PC-3 (cell line): ENCODE data around the gene FOXO1. TPM values are rescaled to one million over a fixed set of nuclear protein-coding genes. Genes with fewer than 3 reads are reported as not detected.

Source experiments
- ATAC-seq: fragments of 200-7000 bp; cut with Tn5 transposase; 2 replicates; pipeline ENCODE4 v1.9.1; 2020; ENCODE audit warnings: mild to moderate bottlenecking, moderate library complexity
- BruUV-seq: library from RNA; stranded (reverse); fragments of 400-500 nt; replicated peaks from 2 replicates; lab custom pipeline; 2021; lab: Mats Ljungman, UMichigan
- CTCF ChIA-PET: fragments of 300-600 bp; sonication (Branson Sonifier 250); formaldehyde crosslinking; loops from one replicate; lab custom pipeline; 2022; ENCODE audit warnings: antibody characterized with exemption; lab: Charles Lee
- POLR2A ChIA-PET: fragments of 300-600 bp; sonication (Branson Sonifier 250); formaldehyde crosslinking; loops from one replicate; lab custom pipeline; 2022; ENCODE audit warnings: antibody characterized with exemption; ENCODE audit not compliant: unreplicated experiment; lab: Charles Lee
- DNase-seq: peaks from one replicate; pipeline ENCODE4 v3.0.0-alpha.2; 2015
- H2AFZ ChIP-seq: fragments of 300-600 bp; sonication (generic); 2 replicates; pipeline ENCODE4 v1.6.0; 2016; ENCODE audit warnings: antibody characterized with exemption, low read length
- H3F3A ChIP-seq: fragments of 300-600 bp; sonication (generic); one replicate; pipeline ENCODE4 v1.6.0; 2017; ENCODE audit warnings: antibody characterized with exemption, low read length, control low read depth, mild to moderate bottlenecking; ENCODE audit not compliant: unreplicated experiment
- H3K27ac ChIP-seq: fragments of 300-600 bp; sonication (generic); 2 replicates; pipeline ENCODE4 v1.5.1; 2016; ENCODE audit warnings: mild to moderate bottlenecking, low read length
- H3K27me3 ChIP-seq: fragments of 300-600 bp; sonication (generic); 2 replicates; pipeline ENCODE4 v1.6.1; 2016; ENCODE audit warnings: low read length, mixed read lengths
- H3K36me3 ChIP-seq: fragments of 300-600 bp; sonication (generic); 2 replicates; pipeline ENCODE4 v1.6.1; 2016; ENCODE audit warnings: low read depth, mixed run types, low read length, mixed read lengths
- H3K4me1 ChIP-seq: fragments of 300-600 bp; sonication (generic); 2 replicates; pipeline ENCODE4 v1.5.1; 2016; ENCODE audit warnings: low read length; ENCODE audit not compliant: insufficient read depth
- H3K4me2 ChIP-seq: fragments of 300-600 bp; sonication (generic); 2 replicates; pipeline ENCODE4 v1.6.0; 2016; ENCODE audit warnings: low read length
- H3K4me3 ChIP-seq: fragments of 300-600 bp; sonication (generic); 2 replicates; pipeline ENCODE4 v1.5.1; 2016; ENCODE audit warnings: mild to moderate bottlenecking, low read length, mixed read lengths
- H3K79me2 ChIP-seq: fragments of 300-600 bp; sonication (generic); 2 replicates; pipeline ENCODE4 v1.6.1; 2017; ENCODE audit warnings: low read length, mixed read lengths
- H3K9ac ChIP-seq: fragments of 300-600 bp; sonication (generic); 2 replicates; pipeline ENCODE4 v1.6.0; 2016; ENCODE audit warnings: mild to moderate bottlenecking, low read length
- H3K9me2 ChIP-seq: fragments of 300-600 bp; sonication (generic); replicated peaks from 2 replicates; pipeline ENCODE4 v1.6.1; 2016; ENCODE audit warnings: mixed run types, low read length, mixed read lengths
- H3K9me3 ChIP-seq: fragments of 300-600 bp; sonication (generic); 2 replicates; pipeline ENCODE4 v1.6.1; 2016; ENCODE audit warnings: low read length, mixed read lengths
- H4K20me1 ChIP-seq: fragments of 300-600 bp; sonication (generic); 2 replicates; pipeline ENCODE4 v1.6.1; 2016; ENCODE audit warnings: low read length, mixed read lengths
- EZH2 ChIP-seq: fragments of 300-600 bp; sonication (generic); IDR thresholded peaks from one replicate; pipeline ENCODE4 v1.6.1; 2017; ENCODE audit warnings: antibody characterized with exemption, mild to moderate bottlenecking, low read length; ENCODE audit not compliant: unreplicated experiment
- EZH2phosphoT487 ChIP-seq: fragments of 300-600 bp; sonication (generic); IDR thresholded peaks from 2 replicates; pipeline ENCODE4 v1.6.1; 2018; ENCODE audit warnings: mild to moderate bottlenecking, antibody characterized with exemption, low read length, borderline replicate concordance
- intact Hi-C: fragments of 100-400 bp; cut with micrococcal nuclease; formaldehyde crosslinking; loops from 2 replicates; pipeline ENCODE4 v1.9.0; 2023
- total RNA-seq: library from RNA; depleted of rRNA; stranded (reverse); fragments of >200 nt; gene quantifications from 2 replicates; pipeline ENCODE4 v1.2.3, GENCODE V29; 2014
- TF ChIP-seq, protein P1 (sequence below): fragments of 300-600 bp; sonication (generic); conservative IDR thresholded peaks from 2 replicates; pipeline ENCODE4 v1.5.1; 2017; ENCODE audit warnings: antibody characterized with exemption, low read depth, mild to moderate bottlenecking, low read length

The FOXO1 gene
- total RNA-seq, 1 experiment from 2014 or later = 2.7 TPM

DNA sequence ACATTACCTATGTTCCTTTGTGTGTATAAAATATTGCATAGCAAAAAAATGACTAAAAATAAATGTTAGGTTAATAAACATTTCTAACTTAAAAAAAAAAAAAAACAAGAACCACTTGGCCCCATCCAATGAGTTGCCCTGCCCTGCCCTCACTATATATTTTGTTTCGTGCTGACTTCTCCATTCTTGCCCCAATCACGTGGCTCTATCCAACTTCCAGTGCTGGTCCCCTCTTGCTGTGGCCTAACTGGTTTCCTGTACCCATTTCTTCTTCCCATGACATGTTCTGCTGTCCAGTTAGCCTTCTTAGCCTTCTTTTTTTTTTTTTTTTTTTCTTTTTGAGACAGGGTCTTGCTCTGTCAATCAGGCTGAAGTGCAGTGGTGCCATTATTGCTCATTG, 151.6 kb downstream of the FOXO1 start:
- no peak overlapping the region for H2AFZ ChIP-seq
- H3K79me2 ChIP-seq = no peaks in the 10 kb centered on the region
- H3K9me2 ChIP-seq = no peaks in the 10 kb centered on the region
- BruUV-seq = no TSS peak
- H3K9me3 ChIP-seq = no peaks in the 10 kb centered on the region
- ChIA-PET CTCF (no interaction called here), POLR2A (no interaction called here)
- no peaks in the 10 kb centered on the region for H3K4me1 ChIP-seq
- no peak for TF ChIP-seq EZH2
- no peak for TF ChIP-seq EZH2phosphoT487
- TF ChIP-seq, protein P1, sequence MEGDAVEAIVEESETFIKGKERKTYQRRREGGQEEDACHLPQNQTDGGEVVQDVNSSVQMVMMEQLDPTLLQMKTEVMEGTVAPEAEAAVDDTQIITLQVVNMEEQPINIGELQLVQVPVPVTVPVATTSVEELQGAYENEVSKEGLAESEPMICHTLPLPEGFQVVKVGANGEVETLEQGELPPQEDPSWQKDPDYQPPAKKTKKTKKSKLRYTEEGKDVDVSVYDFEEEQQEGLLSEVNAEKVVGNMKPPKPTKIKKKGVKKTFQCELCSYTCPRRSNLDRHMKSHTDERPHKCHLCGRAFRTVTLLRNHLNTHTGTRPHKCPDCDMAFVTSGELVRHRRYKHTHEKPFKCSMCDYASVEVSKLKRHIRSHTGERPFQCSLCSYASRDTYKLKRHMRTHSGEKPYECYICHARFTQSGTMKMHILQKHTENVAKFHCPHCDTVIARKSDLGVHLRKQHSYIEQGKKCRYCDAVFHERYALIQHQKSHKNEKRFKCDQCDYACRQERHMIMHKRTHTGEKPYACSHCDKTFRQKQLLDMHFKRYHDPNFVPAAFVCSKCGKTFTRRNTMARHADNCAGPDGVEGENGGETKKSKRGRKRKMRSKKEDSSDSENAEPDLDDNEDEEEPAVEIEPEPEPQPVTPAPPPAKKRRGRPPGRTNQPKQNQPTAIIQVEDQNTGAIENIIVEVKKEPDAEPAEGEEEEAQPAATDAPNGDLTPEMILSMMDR = no peak
- no peak overlapping the region for H3K4me3 ChIP-seq
- H3K36me3 ChIP-seq = no peaks in the 10 kb centered on the region
- ATAC-seq = no peak
- H3F3A ChIP-seq = no peaks in the 10 kb centered on the region
- H3K27ac ChIP-seq = no peak overlapping the region
- H3K27me3 ChIP-seq = no peaks in the 10 kb centered on the region
- DNase-seq = no peak
- H3K4me2 ChIP-seq = no peak overlapping the region
- H4K20me1 ChIP-seq = no peaks in the 10 kb centered on the region
- H3K9ac ChIP-seq = no peak overlapping the region
- intact Hi-C loops = no loop called here

DNA sequence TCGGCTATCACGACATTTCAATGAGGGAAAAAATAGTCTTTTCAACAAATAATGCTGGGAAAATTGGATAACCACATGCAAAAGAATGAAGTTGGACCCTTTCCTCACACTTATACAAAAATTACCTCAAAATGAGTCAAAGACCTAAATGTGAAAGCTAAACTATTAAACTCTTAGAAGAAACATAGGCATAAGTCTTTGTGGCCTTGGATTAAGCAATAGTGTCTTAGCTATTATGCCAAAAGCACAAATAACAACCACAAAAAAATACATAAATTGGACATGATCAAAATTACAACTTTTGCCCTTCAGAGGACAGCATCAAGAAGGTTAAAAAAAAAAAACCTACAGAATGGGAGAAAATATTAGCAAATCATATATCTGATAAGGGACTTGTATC, 156.6 kb downstream of the FOXO1 start:
- Histone ChIP-seq H3K79me2 (no peaks in the 10 kb centered on the region), H3K27ac (no peak overlapping the region), H3K4me2 (no peak overlapping the region), H3K4me3 (no peak overlapping the region), H3K36me3 (no peaks in the 10 kb centered on the region), H3K4me1 (peaks cover 2% of the 10 kb centered on the region), H4K20me1 (no peaks in the 10 kb centered on the region), H2AFZ (no peak overlapping the region), H3K9me2 (no peaks in the 10 kb centered on the region), H3K9me3 (no peaks in the 10 kb centered on the region), H3K9ac (no peak overlapping the region), H3F3A (no peaks in the 10 kb centered on the region), H3K27me3 (no peaks in the 10 kb centered on the region)
- TF ChIP-seq, protein P1 = no peak
- TF ChIP-seq EZH2phosphoT487 (no peak), EZH2 (no peak)
- no peak for DNase-seq
- ChIA-PET POLR2A (no interaction called here), CTCF (no interaction called here)
- intact Hi-C loops = no loop called here
- no TSS peak for BruUV-seq
- no peak for ATAC-seq

DNA sequence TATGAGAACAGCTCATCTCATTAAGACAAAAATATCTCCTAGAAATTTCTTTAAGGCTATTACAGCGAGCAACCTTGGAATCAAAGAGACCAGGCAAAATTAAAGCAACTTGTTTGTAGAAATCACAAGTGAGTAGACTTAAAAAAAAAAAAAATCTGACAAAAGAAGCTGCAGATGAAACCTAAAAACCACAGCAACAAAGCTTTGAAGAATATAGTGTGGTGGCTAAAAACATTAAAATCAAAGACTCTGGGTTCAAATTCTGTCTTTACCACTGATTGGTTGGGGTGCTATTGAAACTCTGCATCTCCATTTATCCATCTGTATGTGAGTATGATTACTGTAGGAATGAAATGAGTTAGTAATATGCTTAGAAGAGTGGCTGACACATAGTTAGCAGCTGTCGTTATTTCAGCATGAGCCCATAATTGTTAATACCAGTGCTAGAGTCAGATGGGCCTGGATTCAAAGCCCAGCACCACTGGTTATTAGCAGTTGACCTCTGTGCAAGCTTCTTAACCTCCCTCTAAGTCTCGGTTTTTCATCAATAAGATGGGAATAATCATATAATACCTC, 157.6 kb downstream of the FOXO1 start:
- intact Hi-C loops = no loop called here
- H3K9ac ChIP-seq = no peak overlapping the region
- POLR2A ChIA-PET = no interaction called here

More for the DNA sequence above, 157.6 kb downstream of the FOXO1 start:
- Histone ChIP-seq H3K27ac (no peak overlapping the region), H2AFZ (no peak overlapping the region), H3K36me3 (no peaks in the 10 kb centered on the region), H3F3A (no peaks in the 10 kb centered on the region), H3K79me2 (no peaks in the 10 kb centered on the region), H3K4me2 (no peak overlapping the region), H3K9me2 (no peaks in the 10 kb centered on the region), H3K4me3 (no peak overlapping the region), H3K4me1 (peaks cover 11% of the 10 kb centered on the region), H3K27me3 (no peaks in the 10 kb centered on the region), H4K20me1 (no peaks in the 10 kb centered on the region), H3K9me3 (no peaks in the 10 kb centered on the region)
- DNase-seq = no peak
- ATAC-seq = no peak
- TF ChIP-seq, protein P1 = no peak
- no peak for TF ChIP-seq EZH2phosphoT487
- no peak for TF ChIP-seq EZH2
- BruUV-seq = no TSS peak
- CTCF ChIA-PET = interaction anchor here (0.5 kb wide), 1 partner anchor 236 kb away, joined by 3 read pairs; no protein-coding TSS in a partner anchor
